Activated CD4-positive, alpha-beta T cell treated with anti-CD3 and anti-CD28 coated beads, Interleukin-2, amount 50 U/mL, for 4 hours (primary cell): ENCODE data around the gene LAMB2.

Experiments used
- DNase-seq, 2 experiments: peaks; one replicate each; pipeline ENCODE4 v3.0.0-alpha.2; 2020

The LAMB2 gene

DNA sequence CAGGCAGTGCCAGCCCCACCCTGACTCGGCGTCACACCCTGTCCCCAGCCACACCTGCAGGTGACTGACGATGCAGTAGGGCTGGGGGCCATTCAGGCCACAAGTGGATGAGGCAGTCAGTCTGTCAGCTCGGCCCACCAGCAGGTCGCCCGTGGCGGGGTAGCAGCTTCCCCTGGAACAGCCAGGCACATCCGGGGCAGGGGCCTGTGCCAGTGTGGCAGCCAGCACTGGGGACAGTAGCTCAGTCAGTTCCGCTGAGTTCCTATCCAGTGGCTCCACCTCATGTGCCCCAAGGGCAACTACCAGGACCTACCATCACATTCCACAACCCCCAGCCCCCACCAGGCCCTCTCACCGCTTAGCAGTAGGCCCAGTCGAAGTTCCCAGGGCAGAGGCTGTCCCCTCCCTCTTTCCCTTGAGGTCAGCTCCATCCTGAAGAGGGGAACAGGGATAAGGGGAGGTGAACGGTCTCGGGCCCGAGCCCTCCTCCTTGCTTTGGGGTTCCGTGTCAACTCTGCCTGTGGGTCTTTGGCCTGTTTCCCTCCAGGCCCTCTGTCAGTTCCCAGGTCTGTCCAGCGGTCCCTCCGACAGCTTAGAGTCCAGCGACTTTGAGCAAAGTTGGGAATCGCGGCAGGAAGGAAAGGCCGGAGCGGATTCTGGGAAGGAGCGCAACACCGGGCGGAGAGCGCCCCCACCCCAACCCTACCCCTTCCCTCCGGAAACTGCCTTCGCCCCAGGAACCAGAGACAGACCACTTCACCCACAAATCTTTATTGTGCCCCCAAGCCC, at the start of gene LAMB2:
TSS of gene LAMB2 (minus strand) at position 614 of the 789 bp plus-strand sequence. CDS start at position 431, 183 bp downstream.
- no peak for DNase-seq

DNA sequence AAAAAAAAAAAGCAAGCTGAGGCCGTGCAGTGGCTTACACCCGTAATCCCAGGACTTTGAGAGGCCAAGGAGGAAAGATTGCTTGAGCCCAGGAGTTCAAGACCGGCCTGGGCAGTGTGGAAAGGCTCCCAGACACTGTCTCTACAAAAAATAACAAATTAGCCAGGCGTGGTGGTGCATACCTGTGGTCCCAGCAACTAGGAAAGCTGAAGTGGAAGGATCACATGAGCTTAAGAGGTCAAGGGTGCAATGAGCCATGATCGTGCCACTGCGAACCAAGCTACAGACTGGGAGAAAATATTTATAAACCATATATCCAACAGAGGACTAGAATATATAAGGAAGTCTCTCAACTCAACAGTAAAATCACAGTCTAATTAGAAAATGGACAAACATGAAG, 48.5 kb upstream of the LAMB2 start:
- no peak for DNase-seq

DNA sequence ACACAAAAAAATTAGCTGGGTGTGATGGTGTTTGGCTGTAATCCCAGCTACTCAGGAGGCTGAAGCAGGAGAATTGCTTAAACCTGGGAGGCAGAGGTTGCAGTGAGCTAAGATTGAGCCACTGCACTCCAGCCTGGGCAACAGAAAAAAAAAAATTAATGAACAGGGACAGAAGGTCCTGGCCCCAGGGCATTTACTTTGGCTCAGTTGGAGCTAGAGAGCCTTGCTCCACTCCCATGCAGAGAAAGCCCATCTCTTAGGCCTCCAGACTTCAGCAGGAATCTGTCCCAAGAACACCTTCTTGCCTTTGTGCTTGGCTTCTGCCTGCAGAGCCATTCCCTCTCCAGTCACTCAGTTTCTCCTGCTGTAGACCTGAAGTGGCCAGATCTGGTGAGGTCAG, 47.3 kb upstream of the LAMB2 start:
- DNase-seq, result no peak

DNA sequence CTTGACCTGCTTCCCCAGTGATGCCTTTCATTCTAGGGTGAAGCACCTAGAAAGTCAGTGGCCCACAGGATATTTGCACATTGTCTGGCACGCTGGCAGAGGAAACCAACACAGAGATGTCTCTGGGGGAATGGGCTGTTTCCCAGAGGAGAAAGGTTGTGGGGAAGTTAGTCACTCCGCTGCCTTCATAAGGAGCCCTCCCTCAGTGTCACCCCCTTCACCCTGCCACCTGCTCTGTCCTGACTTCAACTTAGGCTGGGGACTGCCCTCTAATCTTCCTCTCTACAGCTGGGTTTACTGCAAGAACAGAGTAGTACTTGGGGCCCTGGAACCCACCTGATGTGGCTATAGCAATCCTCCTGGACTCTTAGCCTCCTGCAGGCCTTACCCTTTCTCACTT, 44.2 kb upstream of the LAMB2 start:
- no peak for DNase-seq

DNA sequence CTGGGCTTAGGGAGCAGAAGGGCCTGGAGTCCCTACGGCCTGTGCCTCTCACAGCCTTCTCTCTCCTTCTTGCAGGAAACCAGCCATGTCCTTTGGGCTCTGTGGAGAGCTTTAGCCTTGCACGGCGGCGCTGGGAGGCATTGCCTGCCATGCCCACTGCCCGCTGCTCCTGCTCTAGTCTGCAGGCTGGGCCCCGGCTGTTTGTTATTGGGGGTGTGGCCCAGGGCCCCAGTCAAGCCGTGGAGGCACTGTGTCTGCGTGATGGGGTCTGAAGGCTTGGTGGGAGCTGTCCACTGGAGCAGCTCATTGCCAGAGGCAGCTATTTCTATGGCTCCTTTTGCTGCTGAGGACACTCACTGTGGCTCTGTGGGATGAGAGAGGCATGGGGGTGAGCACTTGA, 42.7 kb upstream of the LAMB2 start:
- DNase-seq, result no peak

DNA sequence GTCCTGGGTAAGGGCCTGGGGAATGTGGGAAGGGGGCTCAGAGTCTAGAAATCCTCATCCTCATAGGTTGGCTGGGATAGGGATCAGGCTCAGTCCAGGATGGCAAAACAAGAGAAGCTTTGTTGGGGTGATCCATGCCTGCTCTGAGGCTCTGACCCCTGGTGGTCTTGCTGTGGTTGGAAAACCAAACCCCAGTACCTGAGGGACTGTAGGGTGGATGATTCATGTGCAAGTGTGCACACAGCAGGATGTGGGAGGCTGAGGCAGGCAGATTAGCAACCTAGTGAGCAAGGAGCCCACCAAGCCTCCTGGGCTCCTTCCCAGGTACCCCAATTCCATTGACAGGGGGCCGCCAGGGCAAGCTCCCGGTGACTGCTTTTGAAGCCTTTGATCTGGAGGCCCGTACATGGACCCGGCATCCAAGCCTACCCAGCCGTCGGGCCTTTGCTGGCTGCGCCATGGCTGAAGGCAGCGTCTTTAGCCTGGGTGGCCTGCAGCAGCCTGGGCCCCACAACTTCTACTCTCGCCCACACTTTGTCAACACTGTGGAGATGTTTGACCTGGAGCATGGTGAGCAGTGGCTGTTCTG, 41.6 kb upstream of the LAMB2 start:
- DNase-seq, result no peak

DNA sequence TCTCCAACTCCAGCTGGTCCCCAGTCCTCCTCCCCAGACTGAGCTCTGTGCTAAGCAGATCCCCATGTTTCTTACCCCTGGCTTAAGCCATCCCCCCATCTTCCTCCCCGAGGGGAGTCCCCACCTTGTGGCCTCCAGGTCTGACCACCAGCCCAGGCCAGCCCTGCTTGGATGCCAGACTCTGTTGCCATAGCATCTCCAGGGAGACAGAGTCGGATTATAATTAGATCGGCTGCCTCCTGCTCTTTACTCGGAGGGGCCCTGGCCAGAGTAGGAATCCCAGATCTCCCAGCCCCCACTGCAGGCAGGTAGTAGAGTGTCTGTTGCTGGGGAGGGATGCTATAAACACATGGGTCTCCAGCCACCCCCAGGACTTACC, 40.9 kb upstream of the LAMB2 start:
- no peak for DNase-seq

DNA sequence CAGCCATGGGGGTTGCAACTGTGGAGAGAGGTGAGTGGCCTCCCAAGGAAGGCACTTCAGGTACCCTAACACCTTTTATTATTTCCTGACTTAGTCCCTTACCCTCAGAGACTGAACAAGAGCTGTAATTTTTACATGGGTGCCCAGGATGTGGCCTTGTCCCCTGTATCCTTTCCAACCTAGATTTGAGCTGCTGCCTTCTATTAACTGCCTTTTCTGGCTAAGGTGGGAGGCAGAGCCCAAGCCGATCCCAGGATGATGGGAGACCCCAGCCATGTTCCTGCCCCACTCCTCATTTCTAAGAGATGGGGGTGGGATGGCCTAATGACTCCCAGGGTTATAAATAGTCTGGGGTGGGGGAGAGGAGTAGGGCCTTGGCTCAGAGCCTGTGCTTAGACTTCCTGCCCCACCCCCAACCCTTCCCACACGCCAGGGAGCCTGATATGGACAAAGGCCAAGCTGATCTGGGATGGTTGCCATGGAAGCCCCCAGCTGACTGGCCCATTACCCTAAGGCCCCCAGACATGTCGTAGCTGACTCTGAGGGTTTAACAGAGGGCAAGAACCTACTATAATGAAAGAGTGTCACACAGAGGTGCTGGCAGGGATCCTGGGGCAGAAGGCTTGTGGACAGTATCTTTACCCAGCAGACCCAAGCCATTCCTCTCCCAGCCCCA, 40.4 kb upstream of the LAMB2 start:
- no peak for DNase-seq

DNA sequence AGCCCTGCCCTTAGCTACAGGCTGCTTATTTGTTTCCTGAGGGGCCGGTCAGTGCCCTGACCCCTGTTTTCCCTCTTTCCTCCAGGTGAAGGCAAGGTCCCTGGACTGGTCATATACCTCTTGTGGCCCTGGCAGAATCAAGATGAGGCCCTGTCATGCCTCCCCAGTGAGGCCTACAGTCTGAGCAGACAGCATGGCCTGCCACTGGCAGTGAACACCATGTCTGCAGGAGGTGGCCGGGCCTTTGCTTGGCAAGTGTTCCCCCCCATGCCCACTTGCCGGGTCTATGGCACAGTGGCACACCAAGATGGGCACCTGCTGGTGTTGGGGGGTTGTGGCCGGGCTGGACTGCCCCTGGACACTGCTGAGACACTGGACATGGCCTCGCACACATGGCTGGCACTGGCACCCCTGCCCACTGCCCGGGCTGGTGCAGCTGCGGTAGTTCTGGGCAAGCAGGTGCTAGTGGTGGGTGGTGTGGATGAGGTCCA, 39.7 kb upstream of the LAMB2 start:
- DNase-seq, result no peak

DNA sequence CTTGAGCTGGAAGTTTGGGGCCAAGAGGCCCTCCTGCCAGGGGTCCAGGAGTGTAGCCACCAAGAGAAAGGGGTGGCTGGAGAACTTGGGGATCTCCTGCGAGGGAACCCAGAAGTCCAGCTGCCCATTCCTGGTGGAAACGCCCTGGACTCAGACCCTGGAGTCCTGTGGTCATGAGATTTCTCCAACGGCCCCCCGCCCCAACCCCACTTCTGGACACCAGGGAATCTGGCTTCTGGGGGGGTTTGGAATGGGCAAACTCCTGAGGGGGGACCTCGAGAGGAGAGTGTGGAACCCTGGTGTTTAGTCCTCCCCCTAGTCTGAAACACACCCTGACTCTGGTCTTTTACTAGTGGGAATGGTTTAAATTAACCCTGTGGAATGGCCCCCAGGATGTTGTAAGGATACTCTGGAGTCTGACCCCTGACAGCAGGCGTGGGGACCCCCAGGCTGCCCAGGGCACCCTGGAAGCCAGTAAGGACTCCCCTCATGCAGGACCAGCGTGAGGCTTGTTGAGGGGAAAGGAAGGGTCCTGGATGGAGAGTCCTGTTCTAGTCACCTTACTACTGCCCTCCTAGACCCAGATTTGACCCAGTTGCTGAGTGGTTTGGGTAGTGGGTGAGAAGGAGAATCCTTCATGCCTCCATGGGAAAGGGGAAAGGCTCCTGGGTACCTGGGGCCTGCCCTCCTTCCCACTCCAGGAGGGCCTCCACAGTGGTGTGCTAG, 39.1 kb upstream of the LAMB2 start:
- DNase-seq, result no peak

DNA sequence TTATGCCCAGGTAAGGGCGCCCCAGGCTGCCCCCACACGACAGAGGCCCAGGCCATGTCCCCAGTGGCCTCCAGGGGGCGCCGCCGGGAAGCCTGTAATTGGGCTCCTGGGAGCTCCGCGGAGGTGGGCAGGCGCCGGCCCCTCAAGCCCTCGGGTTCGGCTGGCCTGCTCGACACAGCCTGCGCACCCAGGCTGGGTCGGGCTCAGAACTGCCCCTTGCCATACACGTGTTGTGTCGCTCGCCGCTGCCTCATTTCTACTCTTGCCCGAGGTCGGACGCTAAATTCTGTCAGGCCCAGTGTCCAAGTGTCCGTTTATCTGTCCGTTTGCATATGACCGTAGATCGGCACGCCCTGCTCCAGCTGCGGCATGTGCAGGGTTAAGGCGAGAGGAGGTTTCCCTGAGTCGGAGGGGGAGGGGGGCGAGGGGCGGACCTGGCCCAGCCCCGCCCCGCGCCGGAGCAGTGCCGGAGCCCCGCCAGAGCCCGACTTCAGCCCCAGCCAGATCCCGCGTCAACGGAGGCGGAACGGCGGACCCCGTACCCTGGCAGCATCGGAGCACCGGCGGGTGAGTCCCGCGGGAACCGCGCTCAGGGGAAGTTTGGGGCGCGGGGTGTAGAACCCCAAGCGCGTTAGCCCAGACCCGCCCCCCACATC, 38.4 kb upstream of the LAMB2 start, which contains the start of gene KLHDC8B:
TSS of gene KLHDC8B (plus strand) at position 480 of the 656 bp plus-strand sequence. CDS start 1,172 bp downstream, outside the sequence.
- peak; percentile 75 for DNase-seq

DNA sequence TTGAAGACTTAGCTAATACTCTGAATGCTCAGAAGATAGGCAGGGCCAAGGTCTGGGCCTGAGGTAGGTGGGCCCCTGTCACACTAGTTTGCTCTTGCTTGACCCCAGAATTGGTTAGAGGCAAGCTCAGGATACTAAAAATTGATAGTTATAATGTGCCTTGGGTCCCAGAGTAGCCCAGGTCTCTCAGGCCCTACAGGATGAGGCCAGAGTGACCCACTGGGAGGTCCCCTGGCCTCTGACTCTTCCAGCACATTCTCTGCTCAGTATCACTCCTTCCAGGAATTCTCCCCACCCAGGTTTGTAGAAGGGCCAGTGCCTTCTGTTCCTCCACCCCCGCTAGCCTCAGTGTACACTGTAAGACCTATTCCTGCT, 37.9 kb upstream of the LAMB2 start:
- no peak for DNase-seq

DNA sequence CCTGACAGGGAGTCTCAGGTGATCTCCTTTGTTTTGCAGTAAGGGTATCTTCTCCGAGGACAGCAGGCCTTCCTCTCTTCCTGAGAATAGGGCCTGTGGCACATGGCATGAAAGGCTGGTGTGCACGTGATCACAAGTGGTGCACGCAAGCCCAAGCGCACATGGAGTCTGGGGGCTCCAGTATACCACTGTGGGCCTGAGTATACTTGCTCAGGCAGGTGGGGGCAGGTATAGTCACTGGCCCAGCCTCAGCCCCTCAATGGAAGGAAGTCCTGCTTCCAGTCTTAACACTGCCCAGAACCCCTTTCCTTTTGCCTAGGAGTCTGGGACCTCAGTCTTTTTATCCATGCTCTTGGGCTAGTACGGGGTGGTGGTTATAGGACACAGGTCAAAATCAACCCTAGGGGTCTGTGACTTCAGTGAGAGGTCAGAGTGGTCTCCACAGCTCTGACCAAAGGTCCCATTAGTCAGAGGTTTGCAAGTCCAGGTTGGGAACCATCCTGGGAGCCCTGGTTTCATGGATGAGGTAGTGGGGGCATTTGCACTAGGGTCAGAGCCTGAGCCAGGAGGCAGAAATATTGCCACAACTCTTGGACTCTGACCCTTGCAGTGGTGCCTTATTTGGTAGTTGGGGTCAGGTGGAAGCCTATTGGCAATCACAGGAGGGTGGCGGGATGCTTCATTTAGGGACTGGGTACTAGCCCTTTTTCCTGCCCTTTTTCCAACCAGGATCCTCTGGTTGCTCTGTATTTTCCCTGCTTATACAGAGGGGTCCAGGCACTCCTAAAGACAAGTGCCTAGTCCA, 34.1 kb upstream of the LAMB2 start:
- DNase-seq, result no peak

DNA sequence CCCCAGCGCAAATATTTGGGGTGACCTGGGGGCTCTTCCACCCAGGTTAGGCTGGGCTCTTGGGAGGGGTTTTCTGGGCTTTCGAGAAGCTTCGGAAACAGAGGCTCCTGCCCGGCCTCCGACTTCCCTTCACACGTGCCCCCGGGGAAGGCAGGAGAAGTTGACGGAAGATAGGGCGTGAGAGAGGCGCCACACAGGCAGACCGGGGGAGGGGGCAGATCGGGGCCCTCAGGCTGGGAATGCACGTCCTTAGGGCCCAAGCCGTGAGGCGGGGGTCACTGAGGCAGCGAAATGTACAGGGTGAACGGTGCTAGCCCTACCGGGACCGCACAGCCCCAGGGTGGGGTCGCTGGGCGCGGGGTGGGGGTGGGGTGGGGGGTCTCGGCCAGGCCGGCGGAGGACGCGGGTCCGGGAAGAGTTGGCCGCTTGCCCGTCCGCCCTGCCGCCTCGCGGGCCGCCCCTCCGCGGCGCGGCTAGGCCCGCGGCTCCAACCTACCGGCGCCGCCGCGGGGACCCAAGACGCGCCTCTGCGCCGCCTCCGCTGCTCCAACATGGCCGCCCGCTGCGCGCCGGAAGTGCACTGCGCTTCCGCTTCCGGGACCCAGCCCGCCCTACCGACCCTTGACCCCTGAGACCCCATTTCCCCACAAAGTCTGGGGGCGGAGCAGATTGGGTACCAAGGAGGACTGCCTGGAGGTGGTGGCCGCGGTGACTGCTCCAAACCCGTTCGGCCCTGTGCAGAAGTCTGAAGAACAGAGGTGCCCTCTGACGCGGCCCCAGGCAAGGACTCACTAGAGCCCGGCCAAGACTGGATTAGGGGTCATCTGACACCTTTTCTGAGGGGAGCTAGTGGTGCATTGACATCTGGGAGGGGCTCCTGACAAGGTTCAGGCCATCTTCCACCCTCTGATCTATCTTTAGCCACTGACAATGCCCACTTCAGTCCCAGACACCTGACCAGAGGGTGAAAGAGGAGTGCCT, 33.2 kb upstream of the LAMB2 start, which contains the start of gene CCDC71:
TSS of gene CCDC71 (minus strand) at position 561 of the 981 bp plus-strand sequence. CDS start 2,123 bp downstream, outside the sequence.
- DNase-seq, result peak; percentile 68 to 69

DNA sequence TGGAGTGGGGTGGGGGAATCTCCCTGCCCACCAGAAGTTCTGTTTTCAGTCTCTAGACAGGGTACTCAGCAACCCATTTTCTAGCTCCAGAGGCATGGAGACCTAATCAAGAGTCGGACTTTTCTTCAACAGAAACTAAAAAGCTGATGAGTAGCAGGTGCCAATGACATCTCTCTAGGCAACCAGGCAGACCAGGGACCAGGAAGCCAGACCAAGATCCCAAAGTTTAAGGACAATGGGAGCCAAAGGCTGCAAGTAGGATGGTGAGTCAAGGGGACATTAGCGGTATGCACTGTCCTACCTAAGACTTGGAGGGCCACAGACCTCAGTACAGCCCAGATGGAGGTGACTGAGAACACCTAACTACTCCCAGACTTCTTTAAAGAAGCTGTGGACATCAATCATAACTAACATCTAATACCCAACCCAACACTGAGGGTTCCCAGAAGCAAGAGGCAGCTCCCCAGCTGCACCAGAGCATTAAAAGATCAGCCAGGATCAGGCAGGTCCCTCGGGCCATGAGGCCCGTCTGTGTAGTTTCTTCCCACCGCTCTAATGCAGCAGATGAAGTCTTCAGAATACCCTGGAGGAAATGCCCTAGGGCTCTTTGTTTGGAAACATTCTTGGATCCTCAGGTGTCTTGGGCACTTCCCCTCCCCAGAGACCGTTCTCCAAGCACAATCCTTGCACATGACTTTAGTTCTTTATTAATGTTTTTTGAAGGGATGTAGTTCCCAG, 32.3 kb upstream of the LAMB2 start:
- DNase-seq, result no peak

DNA sequence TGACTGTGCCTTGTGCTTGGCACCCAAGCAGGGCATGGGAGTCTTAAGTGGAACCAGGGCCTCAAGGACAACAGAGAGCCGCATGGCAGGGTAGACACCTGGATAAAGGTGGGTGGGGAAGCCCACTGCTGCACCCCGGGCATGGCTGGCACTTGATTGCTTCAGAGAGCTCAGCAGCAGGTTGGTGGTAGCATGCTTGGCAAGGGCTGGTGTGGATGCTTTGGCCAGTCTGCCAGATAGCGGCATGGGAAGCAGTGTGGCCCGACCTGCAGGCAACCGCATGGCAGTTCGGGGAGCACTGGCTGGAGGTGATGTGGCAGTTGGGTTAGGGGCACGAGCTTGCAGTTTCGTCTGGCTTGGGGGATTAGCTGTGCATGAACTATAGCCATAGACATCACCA, 30.8 kb upstream of the LAMB2 start:
- no peak for DNase-seq

DNA sequence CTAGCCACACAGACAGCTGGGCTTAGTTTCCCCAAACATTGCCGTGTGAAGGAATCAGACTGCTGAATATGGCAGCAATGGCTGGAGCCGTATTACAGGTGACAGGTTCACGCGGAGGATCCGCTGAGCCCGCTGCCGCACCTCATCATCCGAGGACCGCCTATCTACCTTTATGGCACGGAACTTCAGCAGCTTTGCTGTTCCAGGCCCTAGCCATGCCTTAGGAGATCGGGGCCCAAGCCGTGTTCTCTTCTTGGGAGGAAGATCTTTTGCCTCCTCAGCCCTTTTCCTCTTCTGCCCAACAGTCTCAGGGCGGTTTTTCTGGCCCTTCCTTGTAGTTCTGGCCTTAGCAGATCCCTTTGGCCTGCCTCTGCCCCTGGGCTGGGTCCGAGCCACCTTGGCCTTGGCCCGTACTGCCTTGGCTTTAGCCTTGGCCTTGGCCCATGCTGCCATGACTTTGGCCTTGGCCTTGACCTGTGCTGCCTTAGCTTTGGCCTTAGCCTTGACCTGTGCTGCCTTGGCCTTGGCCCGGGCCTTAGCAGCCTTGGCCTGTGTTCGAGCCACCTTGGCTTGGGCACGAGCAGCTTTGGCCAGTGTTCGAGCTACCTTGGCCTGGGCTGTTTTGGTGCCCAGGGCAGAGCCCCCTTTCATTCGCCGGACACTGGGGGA, 30.0 kb upstream of the LAMB2 start:
- no peak for DNase-seq

DNA sequence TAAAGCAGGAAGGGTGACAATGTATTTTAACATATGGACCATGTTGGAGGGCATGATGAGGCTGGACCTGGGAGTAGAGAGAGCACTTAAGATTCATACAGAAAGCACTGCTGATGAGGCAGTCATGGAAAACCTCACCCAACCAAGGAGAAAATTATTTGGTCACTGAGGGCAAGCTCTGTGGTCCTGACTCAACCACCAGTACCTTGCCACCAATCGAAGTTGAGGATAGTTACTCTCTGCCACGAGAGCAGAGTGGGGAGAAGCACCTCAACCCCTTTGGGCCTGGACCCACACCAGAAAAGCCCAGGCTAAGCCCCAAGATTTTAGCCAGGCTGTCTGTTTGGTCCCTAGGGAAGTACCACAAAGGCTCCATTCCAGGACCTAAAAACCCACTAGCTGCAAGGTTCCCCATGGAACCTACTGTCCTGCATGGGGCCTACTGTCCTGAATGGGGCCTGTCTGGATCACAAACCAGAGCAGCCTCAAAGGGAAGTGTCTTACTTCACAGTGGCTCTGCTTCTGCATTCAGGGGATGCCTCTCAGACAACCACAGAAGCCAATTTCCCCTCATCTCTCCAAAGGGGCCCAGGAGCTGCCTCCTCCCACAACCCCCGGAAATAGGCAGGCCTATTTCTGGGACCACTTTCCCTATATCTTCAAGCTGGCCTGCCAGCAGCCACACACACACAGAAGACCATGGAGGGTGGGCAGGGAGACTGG, 29.1 kb upstream of the LAMB2 start:
- DNase-seq, result no peak
